Measurements from ENCODE around the gene RIMBP2. TPM values are rescaled to one million over a fixed set of nuclear protein-coding genes. Genes with fewer than 3 reads are reported as not detected.

RIMBP2 gene
- total and polyA plus RNA-seq, 11 donors = 2.1 TPM; not detected in 10

GRCh38 chr12:130465046-130465445, 251.1 kb downstream of the RIMBP2 start:
- Histone ChIP-seq H3K27ac (no peak overlapping the region), H3K36me3 (no peaks in the 10 kb centered on the region), H3K27me3 (peaks cover 0 to 18% (median 0%) of the 10 kb centered on the region in 9 donors), H3K4me1 (peaks cover 0 to 9% (median 0%) of the 10 kb centered on the region in 12 donors), H3K4me3 (no peak overlapping the region), H3K9me3 (peaks cover 0 to 19% (median 8%) of the 10 kb centered on the region in 12 donors)
- WGBS, 4 donors = 81 to 93% (median 91%) methylated on average over 10 to 15 of the region's 15 CpGs
- ATAC-seq = no peak
- TF ChIP-seq CTCF (IDR thresholded peaks at IDR 0.05) (no peak), POLR2A (IDR thresholded peaks at IDR 0.05) (no peak)
- intact Hi-C loops (cut with DNase I) = no loop called here
- DNase-seq = no peak

DNA sequence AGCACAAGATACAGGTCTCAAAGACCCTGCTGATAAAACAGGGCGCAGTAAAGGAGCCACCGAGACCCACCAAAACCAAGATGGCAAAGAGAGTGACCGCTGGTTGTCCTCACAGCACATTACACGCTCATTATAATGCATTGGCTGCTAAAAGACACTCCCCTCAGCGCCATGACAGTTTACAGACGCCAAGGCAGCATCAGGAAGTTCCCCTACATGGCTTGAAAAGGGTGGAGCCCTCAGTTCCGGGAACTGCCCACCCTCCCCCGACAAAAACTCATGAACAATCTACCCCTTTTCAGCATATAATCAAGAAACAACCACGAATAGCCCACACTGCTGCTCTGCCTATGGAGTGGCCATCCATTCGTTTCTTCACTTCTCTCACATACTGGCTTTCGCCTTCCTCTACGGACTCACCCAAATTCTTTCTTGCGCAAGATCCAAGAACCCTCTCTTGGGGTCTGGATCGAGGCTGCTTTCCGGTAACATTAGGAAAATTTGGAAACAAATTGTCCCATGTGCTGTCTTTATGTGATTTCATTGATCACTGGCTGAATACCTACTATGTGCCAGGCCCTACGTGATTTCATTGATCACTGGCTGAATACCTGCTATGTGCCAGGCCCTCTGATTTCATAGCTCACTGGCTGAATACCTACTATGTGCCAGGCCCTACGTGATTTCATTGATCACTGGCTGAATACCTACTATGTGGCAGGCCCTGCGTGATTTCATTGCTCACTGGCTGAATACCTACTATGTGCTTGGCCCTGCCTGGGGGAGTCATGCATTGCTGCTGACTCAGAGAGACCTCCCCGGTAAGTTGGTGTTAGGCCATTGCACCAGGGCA, 252.1 kb downstream of the RIMBP2 start:
- H3K36me3 ChIP-seq = no peaks in the 10 kb centered on the region
- intact Hi-C loops (cut with DNase I) = no loop called here
- no peak overlapping the region for H3K27ac ChIP-seq
- peaks cover 0 to 19% (median 8%) of the 10 kb centered on the region in 12 donors for H3K9me3 ChIP-seq
- TF ChIP-seq CTCF (IDR thresholded peaks at IDR 0.05) = no peak
- no peak for TF ChIP-seq POLR2A (IDR thresholded peaks at IDR 0.05)
- 64 to 80% (median 66%) methylated on average over 17 to 19 of the region's 19 CpGs for WGBS, 4 donors
- H3K27me3 ChIP-seq = peaks cover 0 to 18% (median 0%) of the 10 kb centered on the region in 9 donors
- no peak overlapping the region for H3K4me3 ChIP-seq
- H3K4me1 ChIP-seq = peaks cover 0 to 9% (median 0%) of the 10 kb centered on the region in 12 donors
- DNase-seq = no peak
- ATAC-seq = no peak

DNA sequence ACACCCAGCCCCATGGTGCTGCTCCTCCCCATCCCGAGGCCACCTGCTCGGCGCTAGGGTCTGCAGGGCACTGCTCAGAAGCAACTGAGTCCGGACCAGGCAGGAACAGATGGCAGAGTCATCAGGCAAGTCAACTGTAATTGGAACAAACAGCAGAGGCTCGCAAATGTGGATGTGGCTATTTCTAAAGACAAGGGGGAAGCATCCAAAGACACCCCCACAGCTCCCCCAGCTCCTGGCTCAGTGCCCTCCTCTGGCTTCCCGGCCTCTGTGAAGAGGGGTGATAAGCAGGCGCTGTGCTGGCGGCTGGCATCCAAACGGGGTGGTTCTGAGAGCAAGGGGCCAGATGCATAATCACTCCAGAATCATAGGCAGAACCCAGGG, 252.8 kb downstream of the RIMBP2 start:
- no peaks in the 10 kb centered on the region for H3K36me3 ChIP-seq
- intact Hi-C loops (cut with DNase I) = no loop called here
- WGBS, 4 donors = 46 to 59% (median 54%) methylated on average over 9 of the region's 9 CpGs
- DNase-seq = no peak
- H3K4me1 ChIP-seq = peaks cover 0 to 9% (median 0%) of the 10 kb centered on the region in 12 donors
- TF ChIP-seq CTCF (IDR thresholded peaks at IDR 0.05) (no peak), POLR2A (IDR thresholded peaks at IDR 0.05) (no peak)
- no peak for ATAC-seq
- H3K27me3 ChIP-seq = peaks cover 0 to 15% (median 0%) of the 10 kb centered on the region in 9 donors
- H3K9me3 ChIP-seq = peaks cover 0 to 16% (median 8%) of the 10 kb centered on the region in 12 donors
- no peak overlapping the region for H3K27ac ChIP-seq
- H3K4me3 ChIP-seq = no peak overlapping the region

DNA sequence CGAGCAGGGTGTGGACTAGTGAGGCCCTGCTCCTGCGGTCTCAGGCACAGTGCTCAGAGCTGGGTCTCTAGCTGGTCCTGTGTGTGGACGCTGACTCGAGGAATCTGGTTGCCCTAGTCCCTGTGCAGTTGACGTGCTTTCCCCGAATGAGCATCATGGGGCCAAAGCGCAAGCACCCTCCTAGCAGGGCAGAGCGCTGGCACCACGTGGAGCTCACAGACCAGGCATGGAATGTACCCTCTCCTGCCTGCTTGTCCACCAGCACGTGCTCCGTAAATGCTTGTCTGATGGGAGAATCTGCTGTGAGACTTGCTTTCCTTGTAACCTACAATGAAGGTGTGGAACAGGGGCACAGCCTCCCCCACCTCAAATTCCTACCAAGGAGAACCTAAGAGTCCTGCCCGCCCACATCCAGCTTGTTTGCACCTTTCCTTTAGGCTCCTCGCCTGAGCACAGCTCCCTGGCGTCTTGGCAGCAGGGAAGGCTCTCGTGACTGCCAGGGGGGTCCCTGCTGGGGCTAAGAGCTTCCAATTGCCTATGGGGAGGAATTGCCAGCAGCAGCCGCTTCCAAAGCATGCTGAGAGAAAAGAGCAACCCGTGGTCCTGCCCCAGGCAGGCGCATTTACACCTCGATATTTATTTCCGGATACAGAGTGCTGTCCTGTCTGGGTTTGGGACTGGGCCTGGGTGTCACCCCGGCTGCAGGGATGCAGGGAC, 253.4 kb downstream of the RIMBP2 start:
- no peak for ATAC-seq
- Histone ChIP-seq H3K9me3 (peaks cover 0 to 11% (median 4%) of the 10 kb centered on the region in 12 donors), H3K4me3 (no peak overlapping the region), H3K36me3 (no peaks in the 10 kb centered on the region), H3K4me1 (peaks cover 0 to 9% (median 0%) of the 10 kb centered on the region in 12 donors), H3K27me3 (peaks cover 0 to 15% (median 0%) of the 10 kb centered on the region in 9 donors), H3K27ac (no peak overlapping the region)
- 53 to 73% (median 70%) methylated on average over 10 to 21 of the region's 21 CpGs for WGBS, 4 donors
- peak in 1 of 5 donors; percentile 25 for DNase-seq
- intact Hi-C loops (cut with DNase I) = no loop called here
- no peak for TF ChIP-seq CTCF (IDR thresholded peaks at IDR 0.05)
- TF ChIP-seq POLR2A (IDR thresholded peaks at IDR 0.05) = no peak
